HG03432 (cell line): ENCODE data around the gene CIB4.

Experiments
- ATAC-seq: cut with Tn5 transposase; IDR thresholded peaks from one replicate; pipeline ENCODE4 v1.9.1; 2021; ENCODE audit warnings: mild to moderate bottlenecking, moderate library complexity; ENCODE audit not compliant: unreplicated experiment

Gene CIB4

DNA sequence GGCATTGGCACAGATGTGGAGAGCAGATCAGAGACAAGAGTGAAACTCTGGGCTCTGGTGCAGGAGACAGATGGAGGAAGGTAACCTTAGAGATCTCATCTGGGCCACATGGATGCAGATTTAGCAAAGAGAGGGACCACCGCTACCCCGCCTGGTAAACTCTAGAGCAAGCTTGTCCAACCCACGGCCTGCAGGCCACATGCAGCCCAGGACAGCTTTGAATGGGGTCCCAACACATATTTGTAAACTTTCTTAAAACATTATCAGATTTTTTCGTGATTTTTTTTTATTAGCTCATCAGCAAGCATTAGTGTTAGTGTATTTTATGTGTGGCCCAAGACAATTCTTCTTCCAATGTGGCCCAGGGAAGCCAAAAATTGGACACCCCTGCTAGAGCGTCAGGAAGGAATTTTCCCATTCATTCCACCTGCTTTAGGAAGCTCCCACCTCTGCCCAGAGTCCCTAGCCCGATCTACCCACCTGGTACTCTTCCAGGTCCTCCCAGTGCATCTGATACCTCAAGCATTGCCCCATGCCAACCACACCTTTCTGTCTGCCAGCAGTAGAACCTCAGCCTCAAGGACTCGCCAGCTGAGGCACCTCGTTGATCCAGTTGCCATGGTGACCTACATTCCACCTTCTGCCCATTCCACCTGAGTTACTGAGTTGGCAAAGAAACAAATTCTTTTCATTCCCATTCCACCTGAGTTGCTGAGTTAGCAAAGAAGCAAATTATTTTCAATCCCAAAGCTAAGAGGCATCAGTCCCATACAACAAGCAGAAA, at the start of gene CIB4:
TSS of gene CIB4 (minus strand) at position 586 of the 784 bp plus-strand sequence. CDS start at position 534, 52 bp downstream.
- no peak for ATAC-seq

DNA sequence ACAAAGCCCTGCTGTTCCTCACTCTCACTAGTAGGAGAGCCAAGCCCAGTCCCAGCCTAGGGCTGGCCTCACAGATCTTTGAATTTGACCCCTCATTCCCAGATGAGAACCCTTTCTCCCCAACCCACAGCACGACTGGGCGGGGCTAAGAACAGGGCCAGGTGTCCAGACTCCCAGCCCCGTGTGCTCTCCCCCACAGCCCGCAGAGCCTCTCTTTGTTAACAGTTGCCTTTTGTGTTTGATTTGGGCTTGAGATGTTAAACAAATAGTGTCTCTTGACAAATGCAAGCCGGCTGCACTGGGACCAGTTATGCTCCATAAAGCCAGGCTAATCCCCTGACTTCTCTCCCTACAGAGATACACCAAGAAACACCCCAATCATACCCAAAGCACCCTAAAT, 46.6 kb upstream of the CIB4 start:
- no peak for ATAC-seq

DNA sequence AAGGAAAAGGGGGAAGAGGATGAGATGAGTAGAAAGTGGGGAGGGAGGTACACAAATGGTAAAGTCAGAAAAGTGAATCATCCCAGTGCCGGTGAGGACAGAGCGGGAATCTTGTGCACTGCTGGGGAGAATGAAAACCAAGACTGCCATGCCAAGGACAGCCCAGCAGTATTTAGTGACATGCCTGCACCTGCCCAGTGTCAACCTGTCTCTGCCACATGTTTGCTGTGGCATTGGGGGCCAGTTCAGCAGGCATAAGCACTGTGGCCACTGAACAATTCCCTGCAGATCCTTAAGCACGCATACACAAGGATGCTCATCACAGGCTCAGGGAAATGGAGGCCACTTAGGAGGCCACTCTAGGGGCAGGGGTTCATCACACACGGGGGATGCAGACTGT, 46.2 kb upstream of the CIB4 start:
- no peak for ATAC-seq

DNA sequence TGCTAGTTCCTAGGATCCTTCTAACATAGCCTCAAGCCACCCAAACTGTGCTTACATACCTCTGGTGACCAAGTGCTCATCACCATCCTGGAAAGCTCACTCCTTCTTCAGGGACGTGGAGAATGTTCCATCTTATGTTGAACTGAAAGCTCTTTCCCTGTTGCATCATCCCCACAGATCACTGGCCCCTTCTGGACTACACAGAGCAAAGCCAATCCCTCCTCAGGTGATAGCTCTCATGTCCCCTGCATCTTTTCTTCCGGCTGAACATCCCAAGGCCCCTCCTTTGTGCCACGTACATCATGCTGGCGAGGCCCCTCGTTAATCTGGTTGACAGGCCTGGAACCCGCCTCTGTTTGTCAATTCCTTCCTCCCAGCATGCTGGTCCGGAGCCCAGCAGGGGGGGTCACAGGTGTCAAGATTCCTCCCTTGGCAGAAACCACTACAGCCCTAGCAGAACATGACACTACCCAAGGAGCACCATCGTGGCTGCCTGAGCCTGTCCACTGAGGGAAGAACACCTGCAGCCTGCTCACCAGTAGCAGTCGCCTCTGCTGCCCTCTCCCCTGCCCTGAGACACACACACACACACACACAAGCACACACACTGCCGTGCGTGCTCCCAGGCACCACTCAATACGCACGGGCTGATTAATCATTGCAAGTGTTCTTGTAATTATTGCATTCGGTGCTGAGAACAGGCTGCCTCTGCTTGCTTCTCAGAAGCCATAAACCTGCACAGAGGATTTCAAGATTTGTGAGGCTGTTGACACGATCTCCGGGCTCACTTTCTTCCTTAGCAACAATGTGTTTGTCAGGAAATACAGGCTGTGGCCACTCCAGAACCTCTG, 45.0 kb upstream of the CIB4 start:
- no peak for ATAC-seq

DNA sequence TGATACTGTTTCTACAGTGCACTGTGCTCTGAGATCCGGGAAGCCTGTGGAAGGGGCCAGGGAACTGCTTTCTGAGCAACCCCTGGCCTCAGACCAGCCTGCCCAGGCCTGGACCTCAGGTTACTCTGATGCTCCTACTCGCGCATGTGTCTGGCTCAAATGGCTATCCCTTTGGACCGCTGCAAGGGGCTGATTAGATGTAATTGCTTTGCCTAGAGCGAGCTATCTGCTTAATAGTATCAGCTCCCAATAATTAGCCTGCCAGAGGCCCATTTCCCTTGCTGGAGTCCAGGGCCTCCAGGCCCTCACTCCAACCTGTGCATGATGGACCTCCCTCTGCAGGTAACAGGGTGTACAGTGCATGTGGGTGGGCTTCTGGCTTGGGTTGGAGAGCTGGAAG, 44.2 kb upstream of the CIB4 start:
- ATAC-seq, result no peak

DNA sequence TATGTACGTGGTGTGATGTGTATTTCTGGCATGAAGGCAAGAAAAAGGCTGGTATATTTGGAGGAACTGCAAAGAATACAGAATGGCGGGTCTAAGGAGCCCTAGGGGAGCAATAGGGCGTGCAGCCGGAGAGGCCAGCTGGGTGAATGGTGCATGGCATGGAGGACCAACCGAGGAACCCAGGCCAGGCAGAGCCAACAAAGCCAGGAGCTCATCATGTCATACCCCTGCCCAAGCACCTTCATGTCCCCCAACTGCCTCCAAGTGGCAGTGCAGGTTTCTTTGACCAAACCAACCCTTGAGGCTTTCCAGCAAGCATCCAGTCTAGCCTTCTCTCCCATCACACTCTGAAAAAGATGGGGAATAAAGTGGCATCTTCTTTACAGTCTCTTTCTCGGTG, 42.4 kb upstream of the CIB4 start:
- ATAC-seq, result no peak

DNA sequence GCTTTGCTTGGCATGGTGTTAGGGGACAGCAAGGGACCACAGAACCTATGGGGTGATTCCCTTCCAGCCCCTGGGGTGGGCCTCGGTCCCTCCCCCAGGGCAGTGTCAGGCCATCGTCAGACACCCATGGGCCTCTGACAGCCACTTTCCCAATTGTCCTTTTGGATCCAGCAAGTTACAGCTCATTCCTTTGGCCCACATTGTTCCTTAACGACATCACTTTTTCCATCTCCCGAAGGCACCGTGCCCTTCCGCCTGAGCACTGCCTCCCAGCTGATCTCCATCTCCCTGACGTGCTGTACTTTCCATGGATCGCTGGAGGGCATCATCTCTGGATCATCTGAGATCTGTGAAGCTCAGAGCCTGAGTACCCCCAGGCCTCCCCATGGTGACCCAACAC, 41.0 kb upstream of the CIB4 start:
- no peak for ATAC-seq

DNA sequence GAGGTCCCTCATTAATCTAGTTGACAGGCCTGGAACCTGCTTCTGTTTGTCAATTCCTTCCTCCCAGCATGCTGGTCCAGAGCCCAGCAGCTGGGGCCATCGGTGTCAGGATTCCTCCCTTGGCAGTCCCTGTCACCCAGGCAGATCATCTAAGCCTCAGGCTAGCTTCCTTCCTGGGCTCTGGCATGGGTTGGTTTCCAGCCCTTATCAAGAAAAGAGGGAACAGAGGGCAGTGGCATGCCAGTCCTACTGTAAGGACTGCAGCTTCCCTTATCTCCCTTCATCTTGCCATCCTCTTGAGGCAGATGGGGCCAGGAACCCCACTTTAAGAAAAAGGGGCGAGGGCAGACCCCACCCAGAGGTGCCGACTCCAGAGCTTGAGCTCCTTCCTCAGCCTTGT, 40.5 kb upstream of the CIB4 start:
- no peak for ATAC-seq

DNA sequence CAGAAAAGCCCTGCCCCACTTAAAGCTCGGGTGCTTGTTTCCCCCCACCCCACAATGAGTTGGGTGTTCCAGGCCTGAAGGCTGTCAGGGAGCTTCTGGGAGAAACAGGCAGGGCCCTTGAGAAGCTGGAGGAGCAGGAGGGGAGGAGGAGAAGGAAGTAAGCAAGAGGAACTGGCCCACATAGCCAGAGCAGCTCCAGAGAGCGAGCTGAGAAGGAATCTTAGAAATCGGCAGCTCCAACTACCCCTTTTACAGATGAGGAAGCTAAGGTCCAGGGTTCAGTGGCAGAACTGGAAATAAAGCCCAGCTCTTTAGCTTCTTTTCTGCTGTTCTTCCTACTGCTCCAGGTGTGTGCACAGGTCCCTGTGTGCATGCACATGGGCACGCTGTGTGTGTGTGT, 38.7 kb upstream of the CIB4 start:
- no peak for ATAC-seq

DNA sequence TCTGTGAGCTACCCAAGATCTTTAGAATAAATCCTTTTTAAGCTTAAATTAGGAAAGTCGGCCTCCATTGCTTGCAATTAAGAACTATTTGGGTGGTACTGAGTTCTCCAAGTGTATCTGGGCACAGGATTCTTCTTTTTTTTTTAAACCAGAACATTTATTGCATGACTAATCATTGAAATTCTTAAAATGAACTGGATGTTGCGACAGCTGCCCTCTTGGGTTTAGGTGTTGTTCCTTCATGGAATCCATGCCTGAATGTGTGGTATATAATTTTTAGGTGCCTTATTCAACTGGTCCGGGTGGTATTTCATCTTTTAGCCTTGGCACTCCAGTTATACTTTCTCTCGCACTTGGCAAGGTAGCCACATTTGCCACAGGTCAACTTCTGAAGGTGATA, 36.9 kb upstream of the CIB4 start:
- ATAC-seq, result no peak

DNA sequence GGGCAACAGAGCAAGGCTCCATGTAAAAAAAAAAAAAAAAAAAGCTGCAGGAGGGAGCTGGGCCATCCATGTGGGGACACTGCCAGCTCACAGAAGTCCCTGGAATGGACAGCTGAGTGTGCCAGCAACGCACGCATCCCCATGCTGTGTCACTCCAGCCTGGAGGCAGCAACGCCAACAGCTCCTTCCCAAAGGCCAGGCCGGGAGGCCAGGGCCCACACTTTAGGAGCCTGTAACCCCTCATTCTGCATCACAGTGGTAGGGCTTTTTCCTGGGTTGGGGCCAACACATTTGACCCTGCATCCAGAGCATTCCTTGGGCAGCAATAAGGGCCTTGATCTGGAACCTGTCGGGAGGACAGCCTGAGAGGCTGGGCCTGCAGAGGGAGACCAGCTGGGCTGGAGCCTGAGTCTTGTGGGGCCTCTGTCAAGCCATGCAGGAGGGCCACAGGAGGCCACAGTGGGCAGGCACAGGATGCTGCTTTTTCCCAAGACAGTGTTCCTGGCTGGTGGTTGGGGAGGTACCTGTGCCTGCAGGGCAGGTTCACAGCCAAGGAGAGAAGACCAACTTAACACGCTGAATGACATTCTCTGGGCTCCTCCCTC, 34.6 kb upstream of the CIB4 start:
- no peak for ATAC-seq

DNA sequence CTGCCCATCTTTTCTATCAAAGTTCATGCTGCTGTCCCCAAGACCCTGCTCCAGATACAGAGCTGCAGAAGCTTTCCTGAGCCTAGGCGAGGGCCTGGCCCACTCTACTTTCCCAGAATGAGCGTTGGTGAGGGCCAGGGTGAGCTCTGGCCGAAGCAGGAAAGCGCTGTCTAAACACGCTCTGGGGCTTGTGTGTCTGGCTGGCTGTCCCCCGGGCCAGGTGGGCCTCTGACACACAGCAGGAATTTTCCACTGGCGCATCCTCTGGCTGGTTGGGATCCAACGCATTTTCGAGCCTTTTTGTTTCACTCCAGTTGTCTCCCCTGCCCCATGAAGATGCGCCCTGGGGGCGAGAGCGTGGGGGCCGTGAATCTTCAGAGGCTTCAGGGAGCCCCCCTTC, 33.6 kb upstream of the CIB4 start:
- ATAC-seq, result no peak

DNA sequence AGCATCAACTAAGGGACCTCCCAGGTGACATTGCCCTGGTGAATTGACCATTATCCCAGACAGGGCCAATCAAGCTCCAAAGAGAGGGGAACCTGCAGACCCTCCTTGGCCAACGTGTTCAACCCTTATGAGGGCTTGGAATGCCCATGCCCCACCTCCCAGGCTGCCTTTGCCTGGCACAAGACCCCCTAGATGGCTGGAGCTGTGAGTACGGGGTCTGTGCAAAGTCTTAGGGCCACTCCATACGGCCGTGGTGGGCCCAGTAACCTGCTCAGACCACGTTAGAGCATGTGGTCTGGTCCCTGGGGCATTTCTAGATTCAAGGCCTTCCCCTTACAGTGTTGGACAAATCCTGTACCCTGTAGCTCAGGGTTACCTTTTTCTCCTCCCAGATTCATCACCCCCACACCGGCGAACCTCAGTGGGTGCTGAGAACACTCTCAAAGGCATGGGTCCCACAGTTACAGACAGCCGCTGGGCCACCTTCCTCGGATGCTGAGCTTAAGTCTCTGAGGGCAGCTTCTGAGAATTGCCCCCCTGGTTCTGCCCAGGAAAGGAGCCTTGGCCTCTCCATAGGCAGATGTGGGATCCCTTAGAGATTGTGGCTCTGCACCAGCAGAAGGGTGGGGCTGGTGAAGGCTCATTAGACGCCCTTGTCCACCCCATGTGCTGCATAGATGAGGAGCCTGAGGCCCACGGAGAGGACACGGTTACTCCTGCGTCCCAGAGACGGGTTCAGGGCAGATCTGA, 33.0 kb upstream of the CIB4 start:
- ATAC-seq, result no peak

DNA sequence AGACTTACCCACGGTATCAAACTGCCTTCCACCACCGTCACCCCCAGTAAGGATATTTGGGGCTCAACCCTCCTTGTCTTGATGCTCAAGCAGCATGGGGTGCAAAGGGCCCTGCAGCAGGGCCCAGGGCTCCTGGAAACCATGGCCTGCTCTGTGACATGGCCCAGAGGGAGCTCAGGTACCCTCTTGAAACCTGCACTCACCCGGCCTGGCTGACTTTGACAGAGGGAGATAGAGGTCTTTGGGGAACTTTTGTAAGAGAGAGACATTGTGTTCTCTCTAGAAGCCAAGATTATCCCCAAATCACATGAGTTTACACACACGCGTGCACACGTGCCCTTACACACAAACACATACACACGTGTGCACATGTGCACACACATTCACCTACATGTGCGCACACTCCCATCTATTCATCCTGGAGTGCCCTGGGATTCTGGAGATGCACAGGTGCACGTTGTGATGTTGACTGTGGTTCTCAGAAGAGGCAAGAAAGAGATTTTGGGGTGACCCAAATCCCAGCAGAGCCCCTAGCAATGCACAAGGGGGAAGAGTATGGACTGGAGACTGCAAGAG, 31.7 kb upstream of the CIB4 start:
- ATAC-seq, result no peak

DNA sequence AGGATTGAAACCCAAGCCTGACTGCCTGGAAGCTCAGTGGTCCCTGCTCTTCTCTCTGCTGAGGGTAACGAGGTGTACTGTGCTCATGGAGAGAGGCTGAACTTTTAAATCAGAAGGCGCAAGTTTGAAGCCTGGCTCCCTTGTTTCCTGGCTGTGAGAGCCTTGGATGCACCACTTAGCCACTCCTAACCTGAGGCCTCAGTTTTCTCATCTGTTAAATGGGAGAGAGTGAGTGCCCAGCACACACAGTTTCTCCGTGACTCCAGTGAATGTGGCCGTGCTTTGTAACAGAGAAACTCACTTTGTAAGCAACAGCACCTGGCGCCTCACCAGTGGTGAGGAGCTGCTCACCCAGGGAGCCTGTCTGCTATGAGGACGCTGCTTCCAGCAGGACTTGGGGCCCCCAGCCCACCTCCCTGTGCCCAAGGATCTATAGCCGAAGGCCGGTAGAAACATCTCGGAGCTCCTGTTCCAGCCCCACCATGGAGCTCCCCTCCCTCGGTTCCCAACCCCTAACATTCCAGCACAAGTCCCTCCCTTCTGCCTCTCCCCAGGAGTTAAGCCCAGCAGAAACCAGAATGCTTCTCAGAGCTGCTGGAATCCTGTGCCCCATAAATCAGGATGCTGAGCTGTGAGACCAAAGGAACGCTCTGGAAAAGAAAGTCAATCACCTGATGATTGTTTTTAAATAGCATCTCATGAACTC, 31.1 kb upstream of the CIB4 start:
- no peak for ATAC-seq

DNA sequence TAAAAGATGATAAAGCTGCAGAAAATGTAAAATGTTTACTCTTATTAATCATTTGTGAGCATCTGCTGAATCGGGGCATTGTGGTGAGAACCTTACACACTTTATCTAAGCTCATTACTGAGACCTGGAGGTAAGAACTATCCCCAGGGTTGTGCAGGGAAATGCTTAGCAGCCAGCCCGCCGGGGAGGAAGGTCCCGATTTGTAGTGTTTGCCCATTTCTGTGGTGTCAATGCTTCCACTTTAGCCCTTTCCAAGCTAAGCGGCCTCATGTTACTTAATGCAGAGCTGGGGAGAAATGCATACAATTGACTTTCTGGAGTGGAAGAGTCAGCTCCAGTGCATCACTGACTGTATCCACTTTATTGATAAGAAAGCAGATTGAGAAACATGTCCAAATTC, 30.5 kb upstream of the CIB4 start:
- no peak for ATAC-seq

DNA sequence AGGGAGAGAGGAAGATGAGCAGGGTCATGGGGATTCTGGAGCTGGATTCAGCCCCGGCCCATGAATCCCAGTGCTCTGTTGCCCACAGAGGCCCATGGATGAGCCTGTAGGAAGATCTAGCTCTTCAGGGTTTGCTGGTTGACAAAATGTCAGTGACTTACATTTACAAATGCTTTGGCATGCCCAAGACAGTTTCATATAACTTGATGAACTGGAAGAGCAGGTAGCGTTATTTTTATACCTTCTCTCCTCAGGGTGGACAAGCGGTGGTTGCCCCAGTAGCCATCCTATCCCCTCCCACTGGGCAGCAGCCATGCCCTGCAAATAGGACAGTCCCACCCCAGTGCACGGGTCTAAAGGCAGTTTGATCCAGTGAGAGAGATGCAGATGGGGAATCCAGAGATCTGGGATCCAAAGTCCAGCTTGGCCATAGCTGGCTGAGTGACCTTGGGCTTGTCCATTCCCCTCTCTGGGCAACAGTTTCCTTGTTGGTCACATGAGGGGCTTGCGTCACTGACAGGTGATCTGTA, 29.8 kb upstream of the CIB4 start:
- ATAC-seq, result no peak

DNA sequence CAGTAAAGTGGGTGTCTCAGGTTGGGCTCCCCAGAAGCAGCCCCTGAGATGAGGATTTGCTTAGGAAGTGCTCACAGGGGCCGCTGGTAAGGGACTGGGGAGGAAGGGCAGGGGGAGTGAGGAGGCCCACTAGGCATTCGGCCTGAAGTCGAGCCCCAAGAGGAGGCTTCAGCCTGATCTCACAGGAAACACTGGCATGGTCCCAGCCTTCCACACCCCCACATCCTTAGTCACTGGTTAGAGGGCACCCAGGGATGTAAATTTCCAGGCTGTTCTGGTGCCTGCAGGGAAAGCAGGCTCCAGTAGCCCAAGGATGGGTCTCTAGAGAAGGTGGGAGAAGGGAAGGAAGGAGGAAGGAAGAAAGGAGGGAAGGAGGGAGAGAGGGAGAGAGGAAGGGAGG, 29.0 kb upstream of the CIB4 start:
- ATAC-seq, result no peak

DNA sequence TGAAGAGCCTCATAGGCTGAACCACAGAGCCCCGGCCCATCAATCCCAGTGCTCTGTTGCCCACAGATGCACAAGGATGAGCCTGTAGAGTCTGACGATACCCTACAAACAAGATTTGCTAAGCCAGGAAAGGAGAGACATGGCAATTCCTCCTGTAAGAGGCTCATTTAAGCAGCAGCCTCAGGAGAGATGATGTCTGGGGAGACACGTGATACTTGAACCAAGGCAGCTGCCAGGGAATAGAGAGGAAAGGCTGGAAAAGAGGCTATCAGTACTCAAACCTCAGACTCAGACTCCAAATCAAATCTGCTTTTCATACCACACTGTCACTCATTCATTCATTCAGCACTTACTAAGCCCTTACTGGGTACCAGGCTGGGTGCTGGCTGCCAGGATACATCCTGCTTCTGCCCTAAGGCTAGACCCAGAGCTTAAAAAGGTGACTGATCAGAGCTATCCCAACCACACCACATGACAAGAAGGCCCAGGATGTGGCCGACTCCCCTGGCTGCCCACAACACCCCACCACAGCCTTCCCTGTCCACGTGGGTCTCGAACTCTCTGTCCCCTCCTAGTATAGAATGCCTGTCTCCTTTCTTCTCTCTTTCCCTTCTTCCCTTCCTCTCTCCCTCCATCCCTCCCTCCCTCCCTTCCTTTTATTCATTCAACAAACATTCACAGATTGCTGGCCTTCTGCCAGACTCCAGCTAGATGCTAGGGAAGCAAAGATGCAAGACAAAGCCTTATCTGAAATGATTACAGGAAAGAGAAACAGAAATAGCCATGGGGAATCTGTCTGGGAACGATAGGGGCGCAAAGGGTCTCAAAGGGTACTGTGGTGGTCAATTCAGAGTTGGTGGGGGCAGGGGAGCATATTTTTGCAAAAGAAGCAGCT, 27.9 kb upstream of the CIB4 start:
- ATAC-seq, result no peak
